ENCODE data around the gene DDX25.

DNA sequence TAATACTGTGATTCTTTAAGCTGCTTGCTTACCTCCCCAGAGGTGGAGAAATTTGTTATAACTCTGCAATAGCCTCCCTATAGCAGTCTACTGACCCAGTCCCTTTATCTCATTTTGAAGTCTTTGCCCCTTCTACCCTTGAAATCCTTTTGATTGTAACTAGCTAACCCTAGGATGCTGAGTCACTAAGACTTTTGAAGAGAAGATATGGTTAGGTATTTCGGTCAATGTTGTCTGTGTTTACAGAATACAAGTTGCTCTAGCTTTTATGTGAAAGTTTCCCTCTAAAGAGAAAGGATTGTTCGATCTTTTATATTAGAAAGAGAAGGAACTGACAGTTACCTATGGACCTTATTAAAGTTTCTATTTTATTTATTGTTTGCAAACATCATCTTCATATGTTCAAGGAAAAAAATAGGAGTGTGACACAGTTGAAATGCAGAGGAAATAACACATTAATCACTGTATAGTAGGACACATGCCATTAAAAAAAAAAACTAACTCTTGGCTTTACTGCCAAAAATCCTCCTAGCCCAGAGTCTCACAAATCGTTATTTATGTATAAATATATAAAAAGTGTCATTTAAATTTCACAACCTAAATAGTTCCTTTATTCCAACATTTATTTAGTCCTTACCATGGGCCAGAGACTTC is 13.7 kb upstream of the DDX25 start:
- TF ChIP-seq CTCF (IDR thresholded peaks at IDR 0.05; ENCODE audit: low read depth, low read length) (no peak), MAX (IDR thresholded peaks at IDR 0.05; ENCODE audit: low read depth, low read length) (no peak)

Measured in NB4 (cell line).